ENCODE measurements around the gene ELMO2. TPM values are rescaled to one million over a fixed set of nuclear protein-coding genes. Genes with fewer than 3 reads are reported as not detected.

ELMO2 gene
- total RNA-seq, 2 donors from 2014 or later: 35.0 to 37.6 TPM

GRCh38 chr20:46367967-46368901 lies 38.2 kb downstream of the ELMO2 start:
- intact Hi-C loops (cut with DNase I): no loop called here

DNA sequence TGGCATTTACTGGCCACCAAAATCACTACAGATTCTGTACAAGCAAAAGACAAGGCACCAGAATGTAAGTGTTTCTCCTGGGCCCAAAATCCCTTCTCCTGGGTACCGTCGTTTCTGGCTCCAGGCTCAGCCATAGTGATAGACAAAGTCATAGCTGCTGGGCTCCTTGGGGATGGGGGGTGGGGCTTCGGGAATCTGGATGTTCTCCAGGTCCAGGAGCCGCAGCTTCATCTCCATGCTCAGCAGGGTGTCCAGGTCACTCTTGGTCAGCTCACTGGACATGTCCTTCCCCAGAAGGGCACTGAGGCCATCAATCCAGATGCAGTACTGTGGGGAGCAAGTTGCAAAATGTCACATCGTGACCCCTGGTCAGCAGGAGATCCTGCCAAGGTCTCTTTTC lies 39.2 kb downstream of the ELMO2 start:
- no peak for TF ChIP-seq POLR2A (IDR thresholded peaks at IDR 0.05)
- TF ChIP-seq, protein P1, sequence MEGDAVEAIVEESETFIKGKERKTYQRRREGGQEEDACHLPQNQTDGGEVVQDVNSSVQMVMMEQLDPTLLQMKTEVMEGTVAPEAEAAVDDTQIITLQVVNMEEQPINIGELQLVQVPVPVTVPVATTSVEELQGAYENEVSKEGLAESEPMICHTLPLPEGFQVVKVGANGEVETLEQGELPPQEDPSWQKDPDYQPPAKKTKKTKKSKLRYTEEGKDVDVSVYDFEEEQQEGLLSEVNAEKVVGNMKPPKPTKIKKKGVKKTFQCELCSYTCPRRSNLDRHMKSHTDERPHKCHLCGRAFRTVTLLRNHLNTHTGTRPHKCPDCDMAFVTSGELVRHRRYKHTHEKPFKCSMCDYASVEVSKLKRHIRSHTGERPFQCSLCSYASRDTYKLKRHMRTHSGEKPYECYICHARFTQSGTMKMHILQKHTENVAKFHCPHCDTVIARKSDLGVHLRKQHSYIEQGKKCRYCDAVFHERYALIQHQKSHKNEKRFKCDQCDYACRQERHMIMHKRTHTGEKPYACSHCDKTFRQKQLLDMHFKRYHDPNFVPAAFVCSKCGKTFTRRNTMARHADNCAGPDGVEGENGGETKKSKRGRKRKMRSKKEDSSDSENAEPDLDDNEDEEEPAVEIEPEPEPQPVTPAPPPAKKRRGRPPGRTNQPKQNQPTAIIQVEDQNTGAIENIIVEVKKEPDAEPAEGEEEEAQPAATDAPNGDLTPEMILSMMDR (IDR thresholded peaks at IDR 0.05): no peak
- Histone ChIP-seq H3K9me3 (no peaks in the 10 kb centered on the region), H3K4me1 (peaks cover 34% of the 10 kb centered on the region), H3K27ac (no peak overlapping the region), H3K4me3 (no peak overlapping the region), H3K36me3 (replicated peaks in 1 of 2; ENCODE audit: insufficient read depth in 1 of 2, low read depth in 2 of 2) (peaks cover 6 to 36% of the 10 kb centered on the region in 2 donors), H3K27me3 (no peaks in the 10 kb centered on the region)
- no peak for ATAC-seq
- intact Hi-C loops (cut with DNase I): no loop called here
- DNase-seq: no peak
- WGBS, 2 donors: 80 to 81% methylated on average over 2 to 5 of the region's 5 CpGs

More at GRCh38 chr20:46367967-46368901, 38.2 kb downstream of the ELMO2 start:
- Histone ChIP-seq H3K27me3 (no peaks in the 10 kb centered on the region), H3K4me1 (peaks cover 24% of the 10 kb centered on the region), H3K9me3 (no peaks in the 10 kb centered on the region), H3K36me3 (replicated peaks in 1 of 2; ENCODE audit: insufficient read depth in 1 of 2, low read depth in 2 of 2) (peaks cover 16 to 44% of the 10 kb centered on the region in 2 donors), H3K4me3 (no peak overlapping the region), H3K27ac (peak overlapping the region in 2 of 4 donors; percentile 24)
- WGBS, 2 donors: 87 to 89% methylated on average over 6 of the region's 6 CpGs
- no peak for ATAC-seq
- TF ChIP-seq, protein P1 (IDR thresholded peaks at IDR 0.05): no peak
- TF ChIP-seq POLR2A (IDR thresholded peaks at IDR 0.05): no peak
- DNase-seq: peak in 2 of 4 donors; percentile 39 to 44

GRCh38 chr20:46366826-46367225 lies 39.6 kb downstream of the ELMO2 start:
- 73 to 77% methylated on average over 5 of the region's 5 CpGs for WGBS, 2 donors

DNA sequence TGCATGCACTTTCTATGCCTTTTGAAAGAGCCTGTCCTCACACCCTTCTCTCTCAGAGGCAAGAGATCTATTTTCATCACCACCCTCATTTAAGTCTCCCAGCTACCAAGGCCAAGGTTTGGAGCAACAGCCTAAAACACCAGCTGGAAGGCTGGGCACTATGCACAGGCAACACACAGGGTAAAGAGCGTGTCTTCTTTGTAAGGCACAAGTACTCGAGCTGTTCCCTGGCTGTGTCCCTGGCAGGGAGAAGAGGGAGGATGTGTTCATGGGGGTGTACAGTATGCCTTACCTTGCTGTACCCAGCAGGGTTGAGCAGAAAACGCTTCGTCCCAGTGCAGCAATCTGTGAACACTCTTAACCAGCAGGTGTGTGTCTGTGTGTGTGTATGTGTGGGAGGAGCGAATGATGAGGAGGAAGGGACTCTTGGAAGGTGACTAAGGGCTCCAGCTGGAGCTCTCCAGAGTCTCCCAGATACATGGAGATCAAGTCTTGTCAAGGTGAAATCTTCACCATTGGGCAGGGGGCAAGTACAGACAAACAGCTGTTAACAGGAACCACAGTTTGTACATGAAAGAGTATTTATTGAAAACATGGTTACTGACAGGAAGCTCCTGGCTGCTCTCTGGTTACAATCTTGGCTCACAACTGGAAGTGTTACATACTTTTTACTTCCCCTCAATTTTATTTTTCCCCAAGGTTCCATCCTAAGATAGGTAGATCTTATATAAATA lies 40.8 kb downstream of the ELMO2 start:
- Histone ChIP-seq H3K4me3 (no peak overlapping the region), H3K4me1 (peaks cover 43% of the 10 kb centered on the region), H3K9me3 (no peaks in the 10 kb centered on the region), H3K36me3 (replicated peaks in 1 of 2; ENCODE audit: insufficient read depth in 1 of 2, low read depth in 2 of 2) (peaks cover 0 to 24% of the 10 kb centered on the region in 2 donors), H3K27ac (no peak overlapping the region), H3K27me3 (no peaks in the 10 kb centered on the region)
- intact Hi-C loops (cut with DNase I): no loop called here
- DNase-seq: no peak
- TF ChIP-seq, protein P1 (IDR thresholded peaks at IDR 0.05): no peak
- TF ChIP-seq POLR2A (IDR thresholded peaks at IDR 0.05): no peak
- ATAC-seq: no peak
- WGBS, 2 donors: 81 to 89% methylated on average over 5 of the region's 5 CpGs

More at GRCh38 chr20:46366826-46367225, 39.6 kb downstream of the ELMO2 start:
- Histone ChIP-seq H3K4me1 (peaks cover 38% of the 10 kb centered on the region), H3K4me3 (no peak overlapping the region), H3K9me3 (no peaks in the 10 kb centered on the region), H3K27ac (no peak overlapping the region), H3K27me3 (no peaks in the 10 kb centered on the region), H3K36me3 (replicated peaks in 1 of 2; ENCODE audit: insufficient read depth in 1 of 2, low read depth in 2 of 2) (peaks cover 6 to 36% of the 10 kb centered on the region in 2 donors)
- DNase-seq (no peak), ATAC-seq (no peak)
- intact Hi-C loops (cut with DNase I): no loop called here
- TF ChIP-seq, protein P1 (IDR thresholded peaks at IDR 0.05): no peak
- TF ChIP-seq POLR2A (IDR thresholded peaks at IDR 0.05): no peak
